Cardiac septum (tissue), 1 donor: ENCODE data around the gene LZTFL1. TPM values are rescaled to one million over a fixed set of nuclear protein-coding genes. Genes with fewer than 3 reads are reported as not detected.

Experiments used
- DNase-seq: peaks from one replicate; pipeline ENCODE4 v3.0.0-alpha.2; 2020; ENCODE audit warnings: low spot score
- intact Hi-C: fragments of 100-400 bp; cut with DNase I; formaldehyde crosslinking; loops from one replicate; pipeline ENCODE4 v1.14.0; 2022
- long read RNA-seq: library from polyadenylated mRNA; unstranded; transcript quantifications from one replicate; pipeline ENCODE4 v2.0.0, GENCODE V29; 2021
- total RNA-seq: library from RNA; stranded (reverse); fragmentation: NEBNext Ultra II Directional; extraction: Animal tissue kit (Norgen Biotek cat#: 25700); gene quantifications from one replicate; pipeline ENCODE4 v1.2.1, GENCODE V29; 2021
- donor health status: DM: no; HTN: no; CAD: no.

LZTFL1 gene
- 6.0 TPM for total RNA-seq
- long read RNA-seq, full-length matches to known transcripts: 5 of 7 reads
- long read RNA-seq, partial matches to known transcripts: 0 of 7 reads
- long read RNA-seq, other reads (novel, unspliced or antisense): 2 of 7 reads

DNA sequence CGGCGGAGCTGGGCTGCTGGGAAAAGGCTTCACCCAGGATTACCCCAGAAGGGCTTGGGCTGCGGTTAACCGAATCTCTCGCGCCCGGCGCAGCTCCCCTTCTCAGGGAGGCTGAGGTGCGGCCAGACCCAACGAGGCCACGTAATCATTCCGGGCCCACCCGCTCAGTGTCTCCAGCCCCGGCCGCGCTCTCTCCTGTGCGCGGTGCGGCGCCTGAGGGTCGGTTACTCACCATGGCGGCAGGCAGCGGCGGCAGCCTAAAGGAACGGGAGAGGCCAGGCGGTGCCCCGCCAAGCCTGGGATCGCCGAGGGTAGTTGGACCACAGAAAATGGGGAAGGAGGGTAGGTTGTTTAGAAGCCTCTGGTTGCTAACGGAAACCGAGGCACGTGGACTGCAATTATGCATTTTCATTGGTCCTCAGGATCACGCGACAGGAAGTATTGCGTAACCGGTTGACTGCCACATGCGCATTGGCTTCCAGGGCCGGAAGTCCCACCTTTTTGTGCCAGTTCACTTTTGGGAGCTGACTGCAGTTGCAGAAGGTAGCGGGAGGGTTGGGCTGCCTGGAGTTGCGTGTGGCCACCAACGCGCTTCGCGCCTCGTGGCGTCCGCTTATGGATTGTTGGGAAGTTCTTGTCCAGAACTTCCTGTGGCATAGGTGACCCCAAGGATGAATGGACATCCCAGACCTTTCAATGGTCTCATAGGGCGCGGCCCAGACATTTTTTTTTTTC lies at the start of gene LZTFL1:
LZTFL1 (minus strand) TSS at position 363 of the 735 bp plus-strand sequence; CDS start at position 235, 128 bp downstream.
- peak; percentile 94 for DNase-seq
- intact Hi-C loops: loop anchor here (10.0 kb wide), 1 partner anchor 233 kb away; no protein-coding TSS in a partner anchor

DNA sequence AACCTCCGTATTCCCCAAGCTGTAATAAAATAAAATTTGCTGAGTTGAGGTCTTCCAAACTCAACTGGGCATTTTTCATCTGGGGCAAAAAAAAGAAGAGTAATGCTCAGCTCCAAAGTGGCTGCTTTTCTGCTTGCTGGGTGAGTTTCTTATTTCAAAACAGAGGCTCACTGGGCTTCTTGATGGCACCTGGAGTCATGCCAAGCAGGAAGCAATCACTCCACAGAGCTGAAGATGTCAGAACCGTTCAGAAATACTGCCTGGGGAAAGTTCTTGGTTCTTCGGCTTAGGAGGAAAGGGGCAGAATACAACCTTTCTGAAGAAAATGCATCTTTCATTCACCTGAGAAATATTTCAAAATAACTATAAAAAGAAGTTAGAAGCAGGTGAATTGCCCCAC lies 48.5 kb upstream of the LZTFL1 start:
- intact Hi-C loops: no loop called here
- no peak for DNase-seq

- intact Hi-C loops: no loop called here
- DNase-seq: no peak
These were observed 47.4 kb upstream of the LZTFL1 start for GRCh38 chr3:45889337-45889736.

GRCh38 chr3:45887759-45888511 lies 46.0 kb upstream of the LZTFL1 start:
- DNase-seq: no peak
- intact Hi-C loops: no loop called here

- no peak for DNase-seq
- intact Hi-C loops: no loop called here
These were observed 45.4 kb upstream of the LZTFL1 start for GRCh38 chr3:45887285-45887684.

- no peak for DNase-seq
- intact Hi-C loops: no loop called here
These were observed 44.2 kb upstream of the LZTFL1 start, which contains the start of gene CCR9 for GRCh38 chr3:45885979-45886705. TSS of gene CCR9 (plus strand) at chr3:45886543. CDS start at chr3:45894934, 8,391 bp downstream.

DNA sequence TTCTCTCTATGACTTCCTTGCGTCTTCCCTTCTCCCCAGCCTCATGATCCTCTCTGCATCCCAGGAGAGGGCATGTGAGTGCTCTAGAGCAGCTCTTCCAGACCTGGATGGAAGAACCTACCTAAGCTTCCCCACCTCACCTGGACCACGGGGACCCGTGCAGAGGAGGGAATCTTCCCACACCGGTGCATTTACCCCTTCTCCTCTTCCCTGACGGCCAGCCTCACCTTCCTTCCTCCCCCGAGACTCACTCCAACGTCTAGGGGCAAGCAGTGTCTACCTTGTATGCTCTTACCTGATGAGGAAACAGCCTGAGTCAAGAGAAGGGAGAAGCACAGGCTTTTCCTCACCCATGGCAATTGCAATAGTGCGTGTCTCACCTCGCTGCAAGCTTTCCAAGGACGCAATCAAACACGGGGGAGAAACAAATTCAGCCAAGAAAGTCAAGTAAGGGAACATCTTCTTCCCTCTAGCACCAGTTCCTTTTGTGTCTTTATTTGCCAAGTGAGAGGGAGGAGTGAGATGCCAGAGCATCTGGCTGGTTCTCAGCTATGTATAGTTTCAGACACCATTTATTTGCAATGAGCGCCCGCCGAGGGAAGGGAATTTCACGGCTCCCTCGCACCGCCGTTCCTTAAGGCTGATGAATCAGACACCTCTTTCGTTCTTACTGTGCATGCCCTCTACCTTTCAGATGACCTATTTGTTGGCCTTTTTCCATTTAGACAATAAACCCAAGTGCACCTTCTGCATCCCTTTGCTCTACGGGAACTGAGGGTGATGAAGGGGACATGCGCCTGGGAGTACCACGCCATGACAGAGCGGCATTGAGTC lies 42.7 kb upstream of the LZTFL1 start:
- intact Hi-C loops: no loop called here

GRCh38 chr3:45881078-45882022 lies 39.4 kb upstream of the LZTFL1 start:
- intact Hi-C loops: no loop called here
- no peak for DNase-seq

More for the DNA sequence above, 42.7 kb upstream of the LZTFL1 start:
- no peak for DNase-seq

GRCh38 chr3:45880725-45881077 lies 38.8 kb upstream of the LZTFL1 start:
- no peak for DNase-seq
- intact Hi-C loops: no loop called here

- no peak for DNase-seq
- intact Hi-C loops: no loop called here
These were observed 36.2 kb upstream of the LZTFL1 start for GRCh38 chr3:45878124-45878523.

DNA sequence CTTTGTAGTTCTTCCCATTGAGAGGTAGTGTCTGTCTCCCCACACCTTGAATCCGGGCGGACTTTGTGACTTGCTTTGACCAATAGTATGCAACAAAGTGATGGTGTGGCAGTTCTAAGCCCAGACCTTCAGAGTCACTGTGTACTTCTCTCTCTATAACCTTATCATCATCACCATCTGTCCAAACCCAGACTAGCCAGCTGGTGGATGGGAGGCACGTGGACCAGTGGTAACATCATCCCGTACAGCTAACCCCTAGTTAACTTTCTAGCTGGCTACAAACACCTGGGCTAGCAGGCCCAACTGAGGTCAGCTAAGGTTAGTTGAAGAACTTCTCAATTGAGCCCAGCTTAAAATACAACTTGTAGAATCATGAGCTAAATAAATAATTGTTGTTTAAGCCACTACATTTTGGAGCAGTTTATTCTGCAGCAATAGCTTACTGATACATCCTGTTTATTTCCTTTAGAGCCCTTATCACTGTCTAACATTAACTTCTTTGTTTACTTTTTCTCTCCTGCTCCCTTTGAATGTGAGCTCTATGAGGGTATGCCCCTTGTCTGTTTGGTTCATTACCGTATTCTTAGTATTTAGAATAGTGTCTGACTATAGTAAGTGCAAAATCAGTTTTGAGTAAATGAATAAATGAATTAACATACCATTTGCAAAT lies 32.9 kb upstream of the LZTFL1 start:
- DNase-seq: no peak
- intact Hi-C loops: no loop called here

- no peak for DNase-seq
- intact Hi-C loops: no loop called here
These were observed 31.7 kb upstream of the LZTFL1 start for GRCh38 chr3:45873638-45874037.

DNA sequence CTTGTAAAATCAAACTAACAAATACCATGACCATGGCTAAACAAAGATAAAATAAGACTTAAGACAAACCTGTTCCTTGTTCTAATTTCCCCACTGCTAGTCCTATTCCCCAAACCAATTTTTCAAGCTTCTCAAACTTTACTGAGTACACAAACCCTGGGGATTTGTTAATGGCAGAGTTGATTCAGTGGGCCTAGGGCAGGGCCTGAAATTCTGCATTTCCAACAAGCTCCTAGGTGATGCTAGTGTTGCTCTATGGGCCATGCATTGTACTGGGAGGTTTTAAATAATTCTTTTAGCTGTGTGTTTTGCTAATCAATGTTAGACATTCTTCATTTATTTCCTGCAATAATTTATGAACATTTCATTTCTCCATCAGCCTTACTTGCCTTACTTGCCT lies 31.1 kb upstream of the LZTFL1 start:
- no peak for DNase-seq
- intact Hi-C loops: no loop called here

GRCh38 chr3:45872569-45872968 lies 30.6 kb upstream of the LZTFL1 start:
- intact Hi-C loops: no loop called here

GRCh38 chr3:45871780-45872179 lies 29.9 kb upstream of the LZTFL1 start:
- DNase-seq: no peak
- intact Hi-C loops: no loop called here

More at GRCh38 chr3:45872569-45872968, 30.6 kb upstream of the LZTFL1 start:
- DNase-seq: no peak

DNA sequence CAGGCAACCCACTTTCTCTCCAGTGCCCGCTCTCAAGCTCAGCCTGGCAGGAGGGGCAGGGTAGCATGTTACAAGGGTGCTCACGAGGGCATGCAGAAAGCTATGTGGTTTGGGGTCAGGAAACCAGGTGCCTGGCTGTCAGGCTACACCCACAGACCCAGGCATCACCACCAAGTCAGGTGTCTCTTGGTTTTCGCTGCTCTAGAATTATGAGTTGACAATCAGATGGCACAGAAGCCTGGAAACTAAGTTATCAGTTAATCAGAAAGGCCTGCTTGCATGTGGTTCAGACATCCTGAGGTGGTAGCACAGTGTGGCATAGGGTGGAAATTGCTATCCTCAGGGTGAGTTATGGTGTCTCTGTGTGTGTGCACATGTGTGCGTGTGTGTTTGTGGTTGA lies 28.2 kb upstream of the LZTFL1 start:
- no peak for DNase-seq
- intact Hi-C loops: no loop called here

- no peak for DNase-seq
- intact Hi-C loops: no loop called here
These were observed 27.7 kb upstream of the LZTFL1 start for GRCh38 chr3:45869638-45870037.

- intact Hi-C loops: no loop called here
- DNase-seq: no peak
These were observed 26.7 kb upstream of the LZTFL1 start for GRCh38 chr3:45868650-45869049.
